ENCODE data around the gene TAC3. TPM values are rescaled to one million over a fixed set of nuclear protein-coding genes. Genes with fewer than 3 reads are reported as not detected.
"Not testable (repeated sequence)": the region's sequence is repeated elsewhere in the genome, so short reads cannot be mapped to it uniquely, and the experiment has no call there.

Gene TAC3
- total RNA-seq, 4 donors from 2014 or later = not detected

- H3K9me3 ChIP-seq = not testable (repeated sequence)
Observed at GRCh38 chr12:56965997-56966642, 50.2 kb downstream of the TAC3 start.

GRCh38 chr12:56965124-56965523 lies 51.2 kb downstream of the TAC3 start:
- H3K27ac ChIP-seq; H3K9me3 ChIP-seq; intact Hi-C loops (cut with DNase I; ENCODE audit: low total_unique reads); ATAC-seq; H3K27me3 ChIP-seq; H3K4me1 ChIP-seq; H3K36me3 ChIP-seq; DNase-seq; in situ Hi-C loops (cut with MboI; ENCODE audit: low sequenced_read_pairs in 4 of 4); H3K4me3 ChIP-seq: not testable (repeated sequence)

More at GRCh38 chr12:56965997-56966642, 50.2 kb downstream of the TAC3 start:
- in situ Hi-C loops (cut with MboI; ENCODE audit: low sequenced_read_pairs in 4 of 4); intact Hi-C loops (cut with DNase I; ENCODE audit: low total_unique reads); H3K36me3 ChIP-seq; H3K4me1 ChIP-seq; H3K4me3 ChIP-seq; ATAC-seq; DNase-seq; H3K27ac ChIP-seq; H3K27me3 ChIP-seq: not testable (repeated sequence)

GRCh38 chr12:56963557-56963956 lies 52.8 kb downstream of the TAC3 start:
- in situ Hi-C loops (cut with MboI; ENCODE audit: low sequenced_read_pairs in 4 of 4); H3K4me1 ChIP-seq; H3K27me3 ChIP-seq; H3K36me3 ChIP-seq; H3K27ac ChIP-seq; H3K9me3 ChIP-seq; intact Hi-C loops (cut with DNase I; ENCODE audit: low total_unique reads); H3K4me3 ChIP-seq; ATAC-seq; DNase-seq: not testable (repeated sequence)

- in situ Hi-C loops (cut with MboI; ENCODE audit: low sequenced_read_pairs in 4 of 4); ATAC-seq; H3K27me3 ChIP-seq; H3K4me3 ChIP-seq; H3K36me3 ChIP-seq; H3K9me3 ChIP-seq; H3K4me1 ChIP-seq; intact Hi-C loops (cut with DNase I; ENCODE audit: low total_unique reads); H3K27ac ChIP-seq; DNase-seq: not testable (repeated sequence)
Observed at GRCh38 chr12:56962247-56962646, 54.1 kb downstream of the TAC3 start.

Other genes starting within 250 kb of the TAC3 start
- under 1 TPM in 1 of 4 donors, not detected in 3; 0.27 TPM for gene SDR9C7, start 82.1 kb downstream of the TAC3 start, total RNA-seq
- gene RDH16, start 58.9 kb downstream of the TAC3 start, total RNA-seq = 1 to 10 TPM in 1 of 4 donors, under 1 TPM in 3; 0.56 to 1.1 (median 0.67) TPM
- gene ZBTB39, start 10.0 kb downstream of the TAC3 start, total RNA-seq = 1 to 10 TPM; 2.2 to 3.8 (median 2.8) TPM
- 1 to 10 TPM in 1 of 4 donors, under 1 TPM in 1, not detected in 2; 0.56 to 1.2 TPM for gene MYO1A, start 33.6 kb upstream of the TAC3 start, total RNA-seq
- gene NEMP1, start 62.3 kb upstream of the TAC3 start, total RNA-seq = 1 to 10 TPM; 1.2 to 6.7 (median 1.9) TPM
- 1 to 10 TPM; 4.8 to 9.5 (median 5.5) TPM for gene NAB2, start 72.6 kb upstream of the TAC3 start, total RNA-seq
- 10 to 100 TPM; 12.5 to 17.4 (median 14.4) TPM for gene STAT6, start 94.8 kb upstream of the TAC3 start, total RNA-seq
- gene LRP1, start 112.0 kb upstream of the TAC3 start, total RNA-seq = 10 to 100 TPM; 26.1 to 53.5 (median 49.8) TPM
- not detected for gene LRP1-AS, start 131.1 kb upstream of the TAC3 start, total RNA-seq
- gene NXPH4, start 200.3 kb upstream of the TAC3 start, total RNA-seq = not detected
- 100 to 1,000 TPM in 1 of 4 donors, 10 to 100 TPM in 3; 41.3 to 107 (median 46.4) TPM for gene SHMT2, start 213.2 kb upstream of the TAC3 start, total RNA-seq
- 1,000 to 10,000 TPM in 2 of 4 donors, 100 to 1,000 TPM in 2; 459 to 1,596 (median 855) TPM for gene STAC3, start 234.7 kb upstream of the TAC3 start, total RNA-seq

Measured in gastrocnemius medialis (tissue), 4 donors.